K562 (cell line): ENCODE data around the gene C14orf180. TPM values are rescaled to one million over a fixed set of nuclear protein-coding genes. Genes with fewer than 3 reads are reported as not detected.

Source experiments
- ATAC-seq: fragments of 200-7000 bp; cut with Tn5 transposase; 3 replicates; pipeline ENCODE4 v1.9.1; 2020; ENCODE audit warnings: moderate library complexity
- BruUV-seq: library from RNA; stranded (reverse); fragments of 400-500 nt; replicated peaks from 2 replicates; lab custom pipeline; 2021; lab: Mats Ljungman, UMichigan
- CTCF ChIA-PET: fragments of 300-600 bp; formaldehyde crosslinking; extraction: SDS; loops from one replicate; lab custom pipeline; 2021; ENCODE audit warnings: low intra/inter-chr PET ratio; lab: Yijun Ruan, JAX
- POLR2A ChIA-PET: fragments of 300-600, 350-650 bp; sonication (Branson Sonifier 250); formaldehyde crosslinking; extraction: SDS; loops from one replicate; lab custom pipeline; 2021; ENCODE audit warnings: antibody characterized with exemption, inconsistent platforms; lab: Yijun Ruan, JAX
- DNase-seq, 4 experiments: peaks; one replicate each; pipeline versions ENCODE4 v3.0.0 to v3.0.0-alpha.2; 2011 to 2018; ENCODE audit warnings: low spot score in 3 of 4, mixed read lengths in 3 of 4; ENCODE audit errors: extremely low read depth in 1 of 4
- FAIRE-seq: peaks from 2 replicates; lab custom pipeline; 2011; peaks lifted over from hg19 to GRCh38; lab: Jason Lieb, UNC
- H2AFZ ChIP-seq: 2 replicates; pipeline ENCODE4 v1.6.0; 2011; ENCODE audit warnings: low read depth, low read length, control low read depth, inconsistent platforms
- H3K27ac ChIP-seq: fragments of 200-600 bp; 3 replicates; pipeline ENCODE4 v1.8.0; 2011; ENCODE audit warnings: low read depth, mild to moderate bottlenecking, control low read depth, inconsistent platforms, low read length, moderate library complexity, mixed read lengths; ENCODE audit errors: extremely low read depth
- H3K27me3 ChIP-seq, 2 experiments: fragments of 300-600 bp in 1 of 2; 2 replicates in 1 of 2; 3 replicates in 1 of 2; pipeline versions ENCODE4 v1.6.0 to v1.8.0; 2011; ENCODE audit warnings: inconsistent platforms in 2 of 2, low read length in 2 of 2, mild to moderate bottlenecking in 1 of 2, mixed read lengths in 1 of 2, moderate library complexity in 1 of 2; ENCODE audit not compliant: control insufficient read depth in 2 of 2, insufficient read depth in 2 of 2
- H3K36me3 ChIP-seq: fragments of 300-600 bp; 3 replicates; pipeline ENCODE4 v1.8.0; 2011; ENCODE audit warnings: mild to moderate bottlenecking, low read length, inconsistent platforms; ENCODE audit not compliant: control insufficient read depth, insufficient read depth
- H3K4me1 ChIP-seq, 2 experiments: fragments of 200-600 bp in 1 of 2; replicated peaks in 1 of 2; 2 replicates in 1 of 2; 3 replicates in 1 of 2; pipeline versions ENCODE4 v1.5.1 to v1.8.0; 2011; ENCODE audit warnings: inconsistent platforms in 2 of 2, low read length in 2 of 2, mild to moderate bottlenecking in 1 of 2, mixed read lengths in 1 of 2, moderate library complexity in 1 of 2; ENCODE audit not compliant: control insufficient read depth in 2 of 2, insufficient read depth in 2 of 2
- H3K4me2 ChIP-seq: 2 replicates; pipeline ENCODE4 v1.6.1; 2011; ENCODE audit warnings: low read length, control low read depth, inconsistent platforms, mixed read lengths; ENCODE audit not compliant: insufficient read depth
- H3K4me3 ChIP-seq: fragments of 200-600 bp; sonication (generic), shearing (Covaris generic); 2 replicates; pipeline ENCODE4 v1.5.1; 2016; ENCODE audit warnings: control low read depth, inconsistent platforms
- H3K79me2 ChIP-seq: fragments of 200-600 bp; 3 replicates; pipeline ENCODE4 v1.8.0; 2011; ENCODE audit warnings: low read length, inconsistent platforms; ENCODE audit not compliant: control insufficient read depth, insufficient read depth
- H3K9ac ChIP-seq, 2 experiments: 2 replicates each; pipeline versions ENCODE4 v1.6.0 to v1.6.1; 2011; ENCODE audit warnings: low read depth in 2 of 2, low read length in 2 of 2, control low read depth in 1 of 2, inconsistent platforms in 1 of 2, mild to moderate bottlenecking in 1 of 2, mixed read lengths in 1 of 2; ENCODE audit not compliant: insufficient read depth in 1 of 2
- H3K9me1 ChIP-seq: one replicate; pipeline ENCODE4 v1.6.0; 2011; ENCODE audit warnings: inconsistent platforms, mild to moderate bottlenecking, low read length, moderate library complexity; ENCODE audit not compliant: control insufficient read depth, insufficient read depth
- H3K9me3 ChIP-seq: replicated peaks from 2 replicates; pipeline ENCODE4 v1.5.1; 2011; ENCODE audit warnings: low read depth, low read length, inconsistent platforms; ENCODE audit not compliant: control insufficient read depth, insufficient read depth
- H4K20me1 ChIP-seq: replicated peaks from 2 replicates; pipeline ENCODE4 v1.6.1; 2011; ENCODE audit warnings: low read length, inconsistent platforms, mixed read lengths; ENCODE audit not compliant: control insufficient read depth, insufficient read depth
- DNMT1 ChIP-seq: fragments of 450-650 bp; IDR thresholded peaks from 2 replicates; pipeline ENCODE4 v1.6.1; 2016; ENCODE audit warnings: antibody characterized with exemption, mild to moderate bottlenecking
- MGA ChIP-seq: fragments of 450-650 bp; IDR thresholded peaks from 2 replicates; pipeline ENCODE4 v1.6.1; 2016; ENCODE audit warnings: mild to moderate bottlenecking, moderate library complexity
- PPARD ChIP-seq: fragments of 250-450 bp; sonication (Bioruptor Pico); IDR thresholded peaks from 2 replicates; pipeline ENCODE4 v1.8.0; 2022; ENCODE audit warnings: inconsistent platforms, mild to moderate bottlenecking, moderate library complexity
- YY1 ChIP-seq, 3 experiments: IDR thresholded peaks; 2 replicates each; pipeline ENCODE4 v1.6.1; 2011; ENCODE audit warnings: low read length in 2 of 3, mild to moderate bottlenecking in 2 of 3, moderate library complexity in 2 of 3, borderline replicate concordance in 1 of 3, control low read depth in 1 of 3, low read depth in 1 of 3; ENCODE audit not compliant: insufficient read depth in 3 of 3, insufficient replicate concordance in 2 of 3, control insufficient read depth in 1 of 3, insufficient read length in 1 of 3; ENCODE audit errors: extremely low read depth in 1 of 3
- ZNF347 ChIP-seq: fragments of 450-650 bp; formaldehyde crosslinking; IDR thresholded peaks from 2 replicates; pipeline ENCODE4 v1.4.0; 2020; ENCODE audit warnings: low read depth, mild to moderate bottlenecking, moderate library complexity
- ZNF75A ChIP-seq: fragments of 450-650 bp; formaldehyde crosslinking; IDR thresholded peaks from 2 replicates; pipeline ENCODE4 v1.4.0; 2020; ENCODE audit warnings: mild to moderate bottlenecking
- ZNF830 ChIP-seq: fragments of 250-450 bp; sonication (Bioruptor Pico); IDR thresholded peaks from 2 replicates; pipeline ENCODE4 v1.5.0; 2021; ENCODE audit warnings: mild to moderate bottlenecking
- WGBS: fragments of 100-300 bp; shearing (Covaris generic); methylation state at CpG from one replicate; pipeline ENCODE4 v1.1.6; 2016; ENCODE audit warnings: low coverage, mixed read lengths; ENCODE audit not compliant: insufficient coverage; ENCODE audit errors: missing lambda C conversion rate; 5-methylcytosine and 5-hydroxymethylcytosine counted together
- in situ Hi-C: fragments of 300-500 bp; cut with MboI; formaldehyde crosslinking; loops from 4 replicates; pipeline ENCODE4 v1.15.0; 2018; ENCODE audit warnings: inconsistent platforms, mixed read lengths
- intact Hi-C: fragments of 100-400 bp; cut with micrococcal nuclease; formaldehyde crosslinking; loops from 2 replicates; pipeline ENCODE4 v1.14.2; 2022
- polyA plus RNA-seq, 8 experiments: library from polyadenylated mRNA; depleted of rRNA in 4 of 8; stranded (reverse) in 5 of 8; unstranded in 3 of 8; fragments of >200 nt; fragmentation: Nextera tagmentation in 2 of 8; fragmentation: Illumina TruSeq in 1 of 8; extraction: Ambion mirVana in 2 of 8; extraction: Trizol in 1 of 8; gene quantifications; 2 replicates each; pipeline versions ENCODE4 v1.2.1 to v1.2.3, GENCODE V29; 2011 to 2014; ENCODE audit warnings: inconsistent platforms in 1 of 8, missing spikeins in 1 of 8
- total RNA-seq, 7 experiments: library from RNA; depleted of rRNA in 6 of 7; stranded (reverse); fragments of >200 nt in 6 of 7; fragmentation: Illumina TruSeq in 2 of 7; extraction: Trizol in 2 of 7; gene quantifications; 2 replicates each; pipeline versions ENCODE4 v1.2.1 to v1.2.3, GENCODE V29; 2011 to 2021; ENCODE audit warnings: low replicate concordance in 1 of 7
- TF ChIP-seq, protein P1 (sequence below): fragments of 250-450 bp; sonication (Bioruptor Pico); IDR thresholded peaks from 2 replicates; pipeline ENCODE4 v1.8.0; 2022; ENCODE audit warnings: inconsistent platforms, mild to moderate bottlenecking, moderate library complexity, borderline replicate concordance

The C14orf180 gene
- total and polyA plus RNA-seq, 9 of the 15 experiments (the other 6 are each of a cell fraction or from before 2014, with no cell fraction given) = not detected

GRCh38 chr14:104635717-104636116 lies 56.2 kb downstream of the C14orf180 start (continued):
- TF ChIP-seq, protein P1, sequence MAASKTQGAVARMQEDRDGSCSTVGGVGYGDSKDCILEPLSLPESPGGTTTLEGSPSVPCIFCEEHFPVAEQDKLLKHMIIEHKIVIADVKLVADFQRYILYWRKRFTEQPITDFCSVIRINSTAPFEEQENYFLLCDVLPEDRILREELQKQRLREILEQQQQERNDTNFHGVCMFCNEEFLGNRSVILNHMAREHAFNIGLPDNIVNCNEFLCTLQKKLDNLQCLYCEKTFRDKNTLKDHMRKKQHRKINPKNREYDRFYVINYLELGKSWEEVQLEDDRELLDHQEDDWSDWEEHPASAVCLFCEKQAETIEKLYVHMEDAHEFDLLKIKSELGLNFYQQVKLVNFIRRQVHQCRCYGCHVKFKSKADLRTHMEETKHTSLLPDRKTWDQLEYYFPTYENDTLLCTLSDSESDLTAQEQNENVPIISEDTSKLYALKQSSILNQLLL (CRISPR knock-in tag) = no peak
- TF ChIP-seq ZNF347 (CRISPR knock-in tag) = no peak
- TF ChIP-seq, all 486 proteins: peak for 0

DNA sequence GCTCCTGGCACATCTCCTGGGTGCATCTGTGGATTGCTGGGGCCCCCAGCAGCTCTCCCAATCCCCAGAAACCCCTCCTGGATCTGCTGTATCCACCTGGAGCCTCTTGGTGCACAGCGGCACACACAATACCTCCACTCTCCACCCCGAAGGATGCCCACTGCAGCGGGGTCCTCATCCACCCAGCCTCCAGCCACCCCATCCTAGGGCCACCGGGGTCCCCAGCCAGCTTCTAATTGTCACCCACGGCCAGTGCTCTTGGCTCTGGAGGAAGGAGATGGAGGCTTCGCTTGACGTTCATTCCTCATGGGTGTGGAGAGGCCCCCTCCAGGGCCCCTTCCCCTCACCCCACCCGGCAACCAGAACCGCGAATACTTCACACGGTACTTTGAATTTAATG lies 56.6 kb downstream of the C14orf180 start:
- no peaks in the 10 kb centered on the region for H3K79me2 ChIP-seq
- WGBS = 9% methylated on average over 9 of the region's 11 CpGs
- DNase-seq (no peak), ATAC-seq (no peak), FAIRE-seq (no peak)
- intact Hi-C loops (no loop called here), in situ Hi-C loops (no loop called here)
- H3K9me3 ChIP-seq = no peaks in the 10 kb centered on the region
- no peak overlapping the region for H2AFZ ChIP-seq
- H3K27ac ChIP-seq = no peak overlapping the region
- H3K4me3 ChIP-seq = no peak overlapping the region
- peaks cover 0 to 26% of the 10 kb centered on the region in 2 experiments; a peak in 2 of 5 replicates for H3K4me1 ChIP-seq
- H3K9me1 ChIP-seq = no peaks in the 10 kb centered on the region
- H3K27me3 ChIP-seq = peaks cover 2 to 51% of the 10 kb centered on the region in 2 experiments; a peak in 3 of 5 replicates
- H3K9ac ChIP-seq = no peak overlapping the region
- BruUV-seq = no TSS peak
- H3K4me2 ChIP-seq = no peak overlapping the region
- POLR2A ChIA-PET = no interaction called here
- 0 out of 2 replicates have a peak, but pooled peaks cover 3% of the 10 kb centered on the region for H4K20me1 ChIP-seq
- H3K36me3 ChIP-seq = no peaks in the 10 kb centered on the region
- CTCF ChIA-PET = no interaction called here
- TF ChIP-seq MGA (no peak), ZNF75A (CRISPR knock-in tag) (no peak), YY1 (IDR thresholded peaks at IDR 0.05; ENCODE audit: borderline replicate concordance in 1 of 3, control insufficient read depth in 1 of 3, extremely low read depth in 1 of 3, insufficient read depth in 3 of 3, insufficient read length in 1 of 3, insufficient replicate concordance in 2 of 3, low read depth in 1 of 3, low read length in 2 of 3) (no peak), DNMT1 (no peak), PPARD (CRISPR knock-in tag) (no peak), ZNF830 (CRISPR knock-in tag) (no peak)
